ENCODE data around the gene SFTA2.
"Not testable (repeated sequence)": the region's sequence is repeated elsewhere in the genome, so short reads cannot be mapped to it uniquely, and the experiment has no call there.

SFTA2 gene

DNA sequence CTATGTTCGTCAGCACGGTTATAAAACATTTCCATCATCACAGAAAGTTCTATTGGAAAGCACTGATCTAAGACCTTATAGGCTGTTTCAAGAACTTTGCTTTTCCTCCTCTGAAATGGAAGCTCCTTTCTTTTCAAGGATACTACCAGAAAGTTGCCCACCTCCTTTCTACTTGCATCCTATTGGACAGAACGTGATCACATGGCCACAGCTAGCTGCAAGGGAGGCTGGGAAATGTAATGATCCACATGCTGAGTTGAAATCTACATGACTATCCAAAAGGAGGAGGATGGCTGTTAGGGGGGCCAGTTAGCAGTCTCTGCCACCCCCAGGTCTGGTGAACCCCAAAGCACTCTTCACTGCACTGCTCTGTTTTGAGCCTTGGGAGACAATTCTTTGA lies 3.3 kb downstream of the SFTA2 start:
- 94 to 96% methylated on average over 3 of the region's 3 CpGs for WGBS, 2 experiments
- Histone ChIP-seq H3K27me3 (ENCODE audit: control insufficient read depth, insufficient read depth, low read length, poor library complexity, severe bottlenecking) (no peaks in the 10 kb centered on the region), H3K9me3 (ENCODE audit: control insufficient read depth, low read length) (no peaks in the 10 kb centered on the region), H3K4me1 (ENCODE audit: control insufficient read depth, insufficient read depth, low read length) (no peaks in the 10 kb centered on the region), H3K4me3 (ENCODE audit: insufficient read depth, low read depth, low read length) (no peak overlapping the region), H3K36me3 (ENCODE audit: control insufficient read depth, insufficient read depth, low read length) (peaks cover 18% of the 10 kb centered on the region), H3K27ac (ENCODE audit: insufficient read depth, low read depth, low read length, poor library complexity, severe bottlenecking) (no peak overlapping the region)

DNA sequence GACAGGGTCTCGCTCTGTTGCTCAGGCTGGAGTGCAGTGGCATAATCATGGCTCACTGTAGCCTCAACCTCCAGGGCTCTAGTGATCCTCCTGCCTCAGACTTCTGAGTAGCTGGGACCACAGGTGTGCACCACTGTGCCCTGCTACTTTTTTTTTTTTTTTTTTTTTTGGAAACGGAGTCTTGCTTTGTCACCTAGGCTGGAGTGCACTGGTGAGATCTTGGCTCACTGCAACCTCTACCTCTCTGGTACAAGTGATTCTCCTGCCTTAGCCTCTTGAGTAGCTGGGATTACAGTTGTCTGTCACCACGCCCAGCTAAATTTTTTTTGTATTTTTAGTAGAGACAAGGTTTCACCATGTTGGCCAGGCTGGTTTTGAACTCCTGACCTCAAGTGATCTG lies 4.9 kb downstream of the SFTA2 start:
- H3K36me3 ChIP-seq (ENCODE audit: control insufficient read depth, insufficient read depth, low read length), result peaks cover 33% of the 10 kb centered on the region
- not testable (repeated sequence) for H3K27ac ChIP-seq (ENCODE audit: insufficient read depth, low read depth, low read length, poor library complexity, severe bottlenecking); H3K27me3 ChIP-seq (ENCODE audit: control insufficient read depth, insufficient read depth, low read length, poor library complexity, severe bottlenecking); H3K4me3 ChIP-seq (ENCODE audit: insufficient read depth, low read depth, low read length); H3K4me1 ChIP-seq (ENCODE audit: control insufficient read depth, insufficient read depth, low read length); H3K9me3 ChIP-seq (ENCODE audit: control insufficient read depth, low read length)
- 92 to 95% methylated on average over 3 of the region's 3 CpGs for WGBS, 2 experiments

GRCh38 chr6:30926644-30927043 lies 5.3 kb downstream of the SFTA2 start:
- Histone ChIP-seq H3K36me3 (ENCODE audit: control insufficient read depth, insufficient read depth, low read length) (peaks cover 36% of the 10 kb centered on the region), H3K4me3 (ENCODE audit: insufficient read depth, low read depth, low read length) (no peak overlapping the region), H3K4me1 (ENCODE audit: control insufficient read depth, insufficient read depth, low read length) (no peaks in the 10 kb centered on the region), H3K9me3 (ENCODE audit: control insufficient read depth, low read length) (no peaks in the 10 kb centered on the region), H3K27me3 (ENCODE audit: control insufficient read depth, insufficient read depth, low read length, poor library complexity, severe bottlenecking) (no peaks in the 10 kb centered on the region), H3K27ac (ENCODE audit: insufficient read depth, low read depth, low read length, poor library complexity, severe bottlenecking) (no peak overlapping the region)
- WGBS, 2 experiments, result 93 to 99% methylated on average over 4 of the region's 4 CpGs

DNA sequence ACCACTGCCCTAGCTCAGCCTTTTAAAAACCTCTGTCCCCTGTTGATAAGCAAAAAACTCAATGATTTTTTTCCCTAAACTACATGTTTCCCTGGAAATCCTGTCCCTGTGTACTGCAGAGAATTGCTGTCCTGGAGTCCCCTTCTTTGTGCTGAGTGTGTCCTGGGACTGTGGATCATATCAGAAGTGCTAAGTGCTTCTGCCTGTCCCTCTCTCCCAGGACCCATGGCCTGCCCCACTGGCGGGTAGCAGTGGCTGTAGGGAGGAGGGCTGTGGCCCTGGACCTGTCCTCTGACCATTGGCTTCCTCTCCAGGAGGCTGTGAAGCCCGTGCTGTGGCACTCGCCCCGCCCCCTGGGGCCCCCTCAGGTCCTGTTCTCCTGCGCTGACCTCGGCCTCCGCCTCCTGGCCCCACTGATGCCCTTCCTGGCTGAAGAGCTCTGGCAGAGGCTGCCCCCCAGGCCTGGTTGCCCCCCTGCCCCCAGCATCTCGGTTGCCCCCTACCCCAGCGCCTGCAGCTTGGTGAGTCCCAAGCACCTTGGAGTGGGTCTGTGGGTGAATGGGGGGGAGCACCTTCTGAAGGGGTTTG lies 7.8 kb downstream of the SFTA2 start:
- peaks cover 51% of the 10 kb centered on the region for H3K36me3 ChIP-seq (ENCODE audit: control insufficient read depth, insufficient read depth, low read length)
- H3K27me3 ChIP-seq (ENCODE audit: control insufficient read depth, insufficient read depth, low read length, poor library complexity, severe bottlenecking); H3K27ac ChIP-seq (ENCODE audit: insufficient read depth, low read depth, low read length, poor library complexity, severe bottlenecking); H3K9me3 ChIP-seq (ENCODE audit: control insufficient read depth, low read length); H3K4me3 ChIP-seq (ENCODE audit: insufficient read depth, low read depth, low read length); H3K4me1 ChIP-seq (ENCODE audit: control insufficient read depth, insufficient read depth, low read length): not testable (repeated sequence)
- 85 to 91% methylated on average over 9 of the region's 9 CpGs for WGBS, 2 experiments

DNA sequence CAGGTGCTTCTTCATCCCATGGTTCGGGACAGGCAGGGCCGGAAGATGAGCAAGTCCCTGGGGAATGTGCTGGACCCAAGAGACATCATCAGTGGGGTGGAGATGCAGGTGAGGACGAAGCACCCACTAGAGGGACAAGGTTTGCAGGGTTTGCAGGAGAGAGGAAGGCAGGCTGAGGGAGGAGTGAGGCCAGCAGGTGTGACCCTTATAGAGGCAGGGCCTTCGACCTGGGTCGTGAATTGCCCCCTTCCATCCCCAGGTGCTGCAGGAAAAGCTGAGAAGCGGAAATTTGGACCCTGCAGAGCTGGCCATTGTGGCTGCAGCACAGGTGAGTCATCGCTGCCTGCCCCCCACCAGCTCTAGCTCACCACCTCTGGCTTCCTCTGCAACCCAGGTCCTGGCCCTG lies 9.5 kb downstream of the SFTA2 start:
- H3K36me3 ChIP-seq (ENCODE audit: control insufficient read depth, insufficient read depth, low read length), result peaks cover 53% of the 10 kb centered on the region
- no peak overlapping the region for H3K4me3 ChIP-seq (ENCODE audit: insufficient read depth, low read depth, low read length)
- H3K27ac ChIP-seq (ENCODE audit: insufficient read depth, low read depth, low read length, poor library complexity, severe bottlenecking), result no peak overlapping the region
- no peaks in the 10 kb centered on the region for H3K4me1 ChIP-seq (ENCODE audit: control insufficient read depth, insufficient read depth, low read length)
- no peaks in the 10 kb centered on the region for H3K27me3 ChIP-seq (ENCODE audit: control insufficient read depth, insufficient read depth, low read length, poor library complexity, severe bottlenecking)
- 89% methylated on average over 7 of the region's 7 CpGs for WGBS, 2 experiments
- no peaks in the 10 kb centered on the region for H3K9me3 ChIP-seq (ENCODE audit: control insufficient read depth, low read length)

- peaks cover 42% of the 10 kb centered on the region for H3K36me3 ChIP-seq (ENCODE audit: control insufficient read depth, insufficient read depth, low read length)
- no peak overlapping the region for H3K4me3 ChIP-seq (ENCODE audit: insufficient read depth, low read depth, low read length)
- H3K27ac ChIP-seq (ENCODE audit: insufficient read depth, low read depth, low read length, poor library complexity, severe bottlenecking), result no peak overlapping the region
- 92 to 97% methylated on average over 8 of the region's 8 CpGs for WGBS, 2 experiments
- no peaks in the 10 kb centered on the region for H3K9me3 ChIP-seq (ENCODE audit: control insufficient read depth, low read length)
- H3K27me3 ChIP-seq (ENCODE audit: control insufficient read depth, insufficient read depth, low read length, poor library complexity, severe bottlenecking), result no peaks in the 10 kb centered on the region
- H3K4me1 ChIP-seq (ENCODE audit: control insufficient read depth, insufficient read depth, low read length), result peaks cover 10% of the 10 kb centered on the region
Observed at GRCh38 chr6:30918670-30919069, 13.3 kb downstream of the SFTA2 start.

DNA sequence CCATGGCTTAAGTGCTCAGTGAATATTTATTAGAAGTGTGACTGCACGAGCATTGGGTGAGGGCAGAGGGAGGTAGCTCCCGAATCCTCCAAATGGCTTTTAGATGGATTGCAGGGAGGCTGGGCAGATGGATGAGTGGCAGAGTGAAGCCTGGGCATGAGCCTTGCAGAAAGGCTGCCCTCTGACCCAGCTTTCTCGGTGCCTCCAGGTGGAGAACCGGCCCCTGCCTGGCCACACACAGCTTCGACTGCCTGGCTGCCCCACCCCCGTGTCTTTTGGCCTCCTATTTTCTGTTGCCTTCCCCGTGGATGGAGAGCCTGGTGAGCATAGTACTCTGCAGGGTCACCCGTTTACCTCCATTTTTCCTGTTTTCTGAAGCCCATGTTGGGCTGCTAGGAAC lies 14.5 kb downstream of the SFTA2 start:
- peaks cover 10% of the 10 kb centered on the region for H3K4me1 ChIP-seq (ENCODE audit: control insufficient read depth, insufficient read depth, low read length)
- H3K27ac ChIP-seq (ENCODE audit: insufficient read depth, low read depth, low read length, poor library complexity, severe bottlenecking), result no peak overlapping the region
- no peaks in the 10 kb centered on the region for H3K27me3 ChIP-seq (ENCODE audit: control insufficient read depth, insufficient read depth, low read length, poor library complexity, severe bottlenecking)
- peaks cover 32% of the 10 kb centered on the region for H3K36me3 ChIP-seq (ENCODE audit: control insufficient read depth, insufficient read depth, low read length)
- no peaks in the 10 kb centered on the region for H3K9me3 ChIP-seq (ENCODE audit: control insufficient read depth, low read length)
- WGBS, 2 experiments, result 91 to 92% methylated on average over 8 of the region's 8 CpGs
- H3K4me3 ChIP-seq (ENCODE audit: insufficient read depth, low read depth, low read length), result no peak overlapping the region

DNA sequence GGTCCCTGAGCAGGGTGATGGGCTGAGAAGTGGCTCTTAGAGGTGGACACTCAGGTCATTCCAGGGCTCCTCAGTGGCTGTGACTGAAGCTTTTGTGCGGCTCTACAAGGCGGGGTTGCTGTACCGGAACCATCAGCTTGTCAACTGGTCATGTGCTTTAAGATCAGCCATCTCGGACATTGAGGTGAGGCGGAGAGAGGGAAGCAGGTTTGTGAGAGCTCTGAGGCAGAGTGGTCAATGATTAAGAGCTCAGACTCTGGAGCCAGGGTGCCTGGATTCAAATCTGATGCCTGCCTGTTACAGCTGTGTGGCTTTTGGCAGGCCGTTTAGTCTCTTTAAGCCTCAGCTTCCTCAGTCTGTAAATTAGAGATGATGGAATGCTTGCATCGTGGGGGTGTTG lies 14.9 kb downstream of the SFTA2 start:
- Histone ChIP-seq H3K27me3 (ENCODE audit: control insufficient read depth, insufficient read depth, low read length, poor library complexity, severe bottlenecking) (no peaks in the 10 kb centered on the region), H3K27ac (ENCODE audit: insufficient read depth, low read depth, low read length, poor library complexity, severe bottlenecking) (no peak overlapping the region), H3K4me1 (ENCODE audit: control insufficient read depth, insufficient read depth, low read length) (peaks cover 10% of the 10 kb centered on the region), H3K36me3 (ENCODE audit: control insufficient read depth, insufficient read depth, low read length) (peaks cover 32% of the 10 kb centered on the region), H3K4me3 (ENCODE audit: insufficient read depth, low read depth, low read length) (no peak overlapping the region), H3K9me3 (ENCODE audit: control insufficient read depth, low read length) (no peaks in the 10 kb centered on the region)
- 94 to 96% methylated on average over 7 of the region's 7 CpGs for WGBS, 2 experiments

DNA sequence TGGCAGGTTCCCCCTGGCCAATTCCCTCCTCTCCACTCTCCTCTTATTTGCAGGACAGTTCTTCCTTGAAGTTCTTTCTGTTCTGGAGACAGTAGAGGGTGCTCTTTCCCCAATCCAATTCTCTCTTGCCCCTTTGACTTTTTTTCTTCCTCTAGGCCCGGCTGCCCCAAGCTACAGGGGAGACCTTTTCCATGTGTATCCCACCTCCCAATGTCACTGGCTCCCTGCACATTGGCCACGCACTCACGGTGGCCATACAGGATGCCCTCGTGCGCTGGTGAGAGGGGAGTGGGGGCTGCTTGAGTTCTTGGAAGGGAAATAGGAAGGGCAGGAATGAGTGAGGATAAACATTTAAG lies 16.4 kb downstream of the SFTA2 start:
- Histone ChIP-seq H3K27ac (ENCODE audit: insufficient read depth, low read depth, low read length, poor library complexity, severe bottlenecking) (no peak overlapping the region), H3K4me1 (ENCODE audit: control insufficient read depth, insufficient read depth, low read length) (peaks cover 10% of the 10 kb centered on the region), H3K9me3 (ENCODE audit: control insufficient read depth, low read length) (no peaks in the 10 kb centered on the region), H3K4me3 (ENCODE audit: insufficient read depth, low read depth, low read length) (no peak overlapping the region), H3K27me3 (ENCODE audit: control insufficient read depth, insufficient read depth, low read length, poor library complexity, severe bottlenecking) (no peaks in the 10 kb centered on the region), H3K36me3 (ENCODE audit: control insufficient read depth, insufficient read depth, low read length) (peaks cover 24% of the 10 kb centered on the region)
- WGBS, 2 experiments, result 32 to 48% methylated on average over 5 of the region's 5 CpGs

- 78 to 80% methylated on average over 17 of the region's 17 CpGs for WGBS, 2 experiments
- H3K4me3 ChIP-seq (ENCODE audit: insufficient read depth, low read depth, low read length), result peak overlapping the region; percentile 67
Observed at GRCh38 chr6:30914854-30915590, 16.9 kb downstream of the SFTA2 start.

More at GRCh38 chr6:30914854-30915590, 16.9 kb downstream of the SFTA2 start:
- Histone ChIP-seq H3K36me3 (ENCODE audit: control insufficient read depth, insufficient read depth, low read length) (peaks cover 25% of the 10 kb centered on the region), H3K27ac (ENCODE audit: insufficient read depth, low read depth, low read length, poor library complexity, severe bottlenecking) (no peak overlapping the region), H3K27me3 (ENCODE audit: control insufficient read depth, insufficient read depth, low read length, poor library complexity, severe bottlenecking) (no peaks in the 10 kb centered on the region), H3K9me3 (ENCODE audit: control insufficient read depth, low read length) (no peaks in the 10 kb centered on the region), H3K4me1 (ENCODE audit: control insufficient read depth, insufficient read depth, low read length) (peaks cover 10% of the 10 kb centered on the region)
